Prostate gland (tissue), 2 donors: ENCODE data around the gene ILKAP. TPM values are rescaled to one million over a fixed set of nuclear protein-coding genes. Genes with fewer than 3 reads are reported as not detected.
A peak's percentile ranks its signal among the peaks of the same experiment; 100 is the strongest.

Experiments used
- DNase-seq: peaks from one replicate; pipeline ENCODE4 v3.0.0-alpha.2; 2019; ENCODE audit warnings: low spot score
- H3K27ac ChIP-seq, 2 donors: fragments of 200-600 bp; sonication (generic); 2 replicates each; pipeline ENCODE4 v1.5.1; 2017 to 2019
- H3K27me3 ChIP-seq: fragments of 200-600 bp; sonication (generic); replicated peaks from 2 replicates; pipeline ENCODE4 v1.5.1; 2019; ENCODE audit not compliant: insufficient read depth
- H3K36me3 ChIP-seq, 2 donors: fragments of 200-600 bp; sonication (generic); 1 replicate in 1 of 2; 2 replicates in 1 of 2; pipeline versions ENCODE4 v1.5.1 to v1.8.1; 2017 to 2019
- H3K4me1 ChIP-seq: fragments of 200-600 bp; sonication (generic); replicated peaks from 2 replicates; pipeline ENCODE4 v1.5.1; 2019
- H3K4me3 ChIP-seq, 2 donors: fragments of 200-600 bp; sonication (generic); 2 replicates each; pipeline ENCODE4 v1.5.1; 2017 to 2019
- H3K9me3 ChIP-seq: fragments of 200-600 bp; sonication (generic); 2 replicates; pipeline ENCODE4 v1.5.1; 2017
- CTCF ChIP-seq, 4 experiments: fragments of 200-600 bp in 2 of 4; fragments of 450-650 bp in 2 of 4; sonication (generic) in 2 of 4; IDR thresholded peaks; 1 replicate in 3 of 4; 2 replicates in 1 of 4; pipeline ENCODE4 v1.5.1; 2016 to 2019; ENCODE audit warnings: antibody characterized with exemption in 4 of 4, mild to moderate bottlenecking in 2 of 4, moderate library complexity in 2 of 4
- POLR2A ChIP-seq: fragments of 450-650 bp; IDR thresholded peaks from one replicate; pipeline ENCODE4 v1.6.1; 2016; ENCODE audit warnings: antibody characterized with exemption, mild to moderate bottlenecking
- POLR2AphosphoS5 ChIP-seq: sonication (generic); formaldehyde crosslinking; IDR thresholded peaks from one replicate; pipeline ENCODE4 v1.6.1; 2017; ENCODE audit warnings: antibody characterized with exemption
- WGBS: methylation state at CpG from one replicate; pipeline ENCODE4 v1.1.5; 2018; 5-methylcytosine and 5-hydroxymethylcytosine counted together
- intact Hi-C: fragments of 100-400 bp; cut with DNase I; formaldehyde crosslinking; loops from one replicate; pipeline ENCODE4 v1.14.2; 2022
- total RNA-seq, 2 donors: library from RNA; depleted of rRNA; stranded (reverse); fragments of >200 nt; gene quantifications; one replicate each; pipeline ENCODE4 v1.1.0, GENCODE V29; 2016

The ILKAP gene
- total RNA-seq, 2 donors from 2014 or later: 33.6 to 41.8 TPM

GRCh38 chr2:238167344-238167715 is 36.2 kb downstream of the ILKAP start:
- no peaks in the 10 kb centered on the region for H3K36me3 ChIP-seq
- intact Hi-C loops: loop anchor here (10.0 kb wide), 1 partner anchor 313 kb away; the partner anchor contains the start of gene RAMP1
- DNase-seq: no peak

GRCh38 chr2:238166391-238167343 is 36.8 kb downstream of the ILKAP start:
- no peak for DNase-seq
- Histone ChIP-seq H3K4me1 (no peaks in the 10 kb centered on the region), H3K27me3 (peaks cover 5% of the 10 kb centered on the region), H3K36me3 (no peaks in the 10 kb centered on the region), H3K4me3 (no peak overlapping the region), H3K9me3 (no peaks in the 10 kb centered on the region), H3K27ac (no peak overlapping the region)
- TF ChIP-seq POLR2A: no peak
- TF ChIP-seq POLR2AphosphoS5: no peak
- intact Hi-C loops: loop anchor here (10.0 kb wide), 1 partner anchor 312 kb away; the partner anchor contains the start of gene RAMP1
- WGBS: 83% methylated on average over 21 of the region's 24 CpGs

More at GRCh38 chr2:238167344-238167715, 36.2 kb downstream of the ILKAP start:
- no peak for TF ChIP-seq CTCF (IDR thresholded peaks at IDR 0.05)
- no peak for TF ChIP-seq POLR2AphosphoS5
- TF ChIP-seq POLR2A: no peak
- Histone ChIP-seq H3K4me1 (no peaks in the 10 kb centered on the region), H3K27me3 (peaks cover 5% of the 10 kb centered on the region), H3K4me3 (no peak overlapping the region), H3K27ac (no peak overlapping the region), H3K9me3 (no peaks in the 10 kb centered on the region)
- 90% methylated on average over 7 of the region's 7 CpGs for WGBS

GRCh38 chr2:238165288-238165921 is 38.1 kb downstream of the ILKAP start:
- Histone ChIP-seq H3K9me3 (no peaks in the 10 kb centered on the region), H3K27me3 (peaks cover 5% of the 10 kb centered on the region), H3K27ac (no peak overlapping the region), H3K36me3 (no peaks in the 10 kb centered on the region), H3K4me1 (no peaks in the 10 kb centered on the region), H3K4me3 (no peak overlapping the region)
- intact Hi-C loops: loop anchor here (10.0 kb wide), 1 partner anchor 311 kb away; the partner anchor contains the start of gene RAMP1
- DNase-seq: no peak
- TF ChIP-seq POLR2AphosphoS5 (no peak), POLR2A (no peak), CTCF (IDR thresholded peaks at IDR 0.05) (no peak)
- WGBS: 91% methylated on average over 11 of the region's 12 CpGs

GRCh38 chr2:238164906-238165287 is 38.6 kb downstream of the ILKAP start:
- no peak overlapping the region for H3K27ac ChIP-seq
- H3K4me1 ChIP-seq: no peaks in the 10 kb centered on the region
- peaks cover 5% of the 10 kb centered on the region for H3K27me3 ChIP-seq
- no peak overlapping the region for H3K4me3 ChIP-seq
- DNase-seq: no peak
- TF ChIP-seq CTCF (IDR thresholded peaks at IDR 0.05) (no peak), POLR2A (no peak), POLR2AphosphoS5 (no peak)
- no peaks in the 10 kb centered on the region for H3K9me3 ChIP-seq
- H3K36me3 ChIP-seq: no peaks in the 10 kb centered on the region
- 90% methylated on average over 8 of the region's 8 CpGs for WGBS
- intact Hi-C loops: loop anchor here (10.0 kb wide), 1 partner anchor 310 kb away; the partner anchor contains the start of gene RAMP1

- Histone ChIP-seq H3K9me3 (no peaks in the 10 kb centered on the region), H3K4me3 (peak overlapping the region in 1 of 2 donors; percentile 20), H3K36me3 (no peaks in the 10 kb centered on the region), H3K4me1 (no peaks in the 10 kb centered on the region), H3K27ac (no peak overlapping the region), H3K27me3 (peaks cover 5% of the 10 kb centered on the region)
- intact Hi-C loops: loop anchor here (10.0 kb wide), 1 partner anchor 309 kb away; the partner anchor contains the start of gene RAMP1
- WGBS: 5% methylated on average over 46 of the region's 95 CpGs
- TF ChIP-seq CTCF (IDR thresholded peaks at IDR 0.05) (no peak), POLR2AphosphoS5 (no peak), POLR2A (no peak)
- DNase-seq: no peak
These were observed 39.9 kb downstream of the ILKAP start for GRCh38 chr2:238163481-238164198.
